HG03342 (cell line): Measurements from ENCODE around the gene ZFP3.
"Not testable (repeated sequence)": the region's sequence is repeated elsewhere in the genome, so short reads cannot be mapped to it uniquely, and the experiment has no call there.

Source experiments
- ATAC-seq: cut with Tn5 transposase; IDR thresholded peaks from one replicate; pipeline ENCODE4 v1.9.1; 2021; ENCODE audit warnings: mild to moderate bottlenecking, moderate library complexity; ENCODE audit not compliant: unreplicated experiment

The ZFP3 gene

GRCh38 chr17:5078106-5079028 is at the start of gene ZFP3:
ZFP3 (plus strand) TSS chr17:5078467; CDS start chr17:5091505, 13,038 bp downstream.
- peak; percentile 84 for ATAC-seq

GRCh38 chr17:5030168-5030567 is 48.1 kb upstream of the ZFP3 start:
- ATAC-seq, result not testable (repeated sequence)

GRCh38 chr17:5031365-5032082 is 46.7 kb upstream of the ZFP3 start:
- peak; percentile 62 for ATAC-seq

GRCh38 chr17:5032865-5033264 is 45.4 kb upstream of the ZFP3 start:
- ATAC-seq, result no peak

GRCh38 chr17:5033352-5034015 is 44.8 kb upstream of the ZFP3 start:
- no peak for ATAC-seq

GRCh38 chr17:5034063-5034462 is 44.2 kb upstream of the ZFP3 start:
- no peak for ATAC-seq

- no peak for ATAC-seq
Measured at GRCh38 chr17:5034651-5035050, 43.6 kb upstream of the ZFP3 start.

GRCh38 chr17:5035315-5035714 is 43.0 kb upstream of the ZFP3 start, which contains the start of gene SLC52A1:
SLC52A1 (minus strand) TSS chr17:5035426; CDS start chr17:5034606, 820 bp downstream.
- ATAC-seq, result no peak

GRCh38 chr17:5042157-5043022 is 35.9 kb upstream of the ZFP3 start:
- ATAC-seq, result no peak

- ATAC-seq, result no peak
Measured at GRCh38 chr17:5043524-5043923, 34.7 kb upstream of the ZFP3 start.

- ATAC-seq, result no peak
Measured at GRCh38 chr17:5044630-5045029, 33.6 kb upstream of the ZFP3 start.

- ATAC-seq, result no peak
Measured at GRCh38 chr17:5045496-5045895, 32.8 kb upstream of the ZFP3 start.

- no peak for ATAC-seq
Measured at GRCh38 chr17:5047446-5047845, 30.8 kb upstream of the ZFP3 start.

- no peak for ATAC-seq
Measured at GRCh38 chr17:5049314-5049841, 28.9 kb upstream of the ZFP3 start.

GRCh38 chr17:5050278-5050677 is 28.0 kb upstream of the ZFP3 start:
- ATAC-seq, result no peak

- ATAC-seq, result no peak
Measured at GRCh38 chr17:5055543-5055942, 22.7 kb upstream of the ZFP3 start.

GRCh38 chr17:5065227-5065744 is 13.0 kb upstream of the ZFP3 start:
- ATAC-seq, result no peak

- ATAC-seq, result no peak
Measured at GRCh38 chr17:5068236-5068635, 10.0 kb upstream of the ZFP3 start.

GRCh38 chr17:5069724-5070123 is 8.5 kb upstream of the ZFP3 start:
- no peak for ATAC-seq

GRCh38 chr17:5075472-5075871 is 2.8 kb upstream of the ZFP3 start:
- ATAC-seq, result not testable (repeated sequence)
